Mesendoderm (in vitro differentiated cells): Measurements from ENCODE around the gene SAMD11.

Experiments used
- DNase-seq: peaks from one replicate; pipeline ENCODE4 v3.0.0; 2013
- H2AK5ac ChIP-seq: 2 replicates; pipeline ENCODE4 v1.6.1; 2013; ENCODE audit warnings: low read length, inconsistent platforms
- H2BK120ac ChIP-seq: 2 replicates; pipeline ENCODE4 v1.6.1; 2013; ENCODE audit warnings: low read depth, mild to moderate bottlenecking, low read length, moderate library complexity, mixed read lengths
- H2BK15ac ChIP-seq: replicated peaks from 2 replicates; pipeline ENCODE4 v1.6.1; 2013; ENCODE audit warnings: low read depth, mild to moderate bottlenecking, moderate library complexity
- H2BK5ac ChIP-seq: 2 replicates; pipeline ENCODE4 v1.6.1; 2013; ENCODE audit warnings: low read length, inconsistent platforms
- H3K18ac ChIP-seq: 2 replicates; pipeline ENCODE4 v1.6.1; 2013; ENCODE audit warnings: mild to moderate bottlenecking, low read length, mixed read lengths
- H3K23ac ChIP-seq: one replicate; pipeline ENCODE4 v1.6.1; 2013; ENCODE audit warnings: low read length
- H3K27ac ChIP-seq: 2 replicates; pipeline ENCODE4 v1.5.1; 2013; ENCODE audit warnings: low read depth, mild to moderate bottlenecking, inconsistent platforms, low read length, moderate library complexity
- H3K27me3 ChIP-seq: 2 replicates; pipeline ENCODE4 v1.6.1; 2013; ENCODE audit warnings: low read length, control low read depth, mild to moderate bottlenecking, inconsistent platforms; ENCODE audit not compliant: insufficient read depth, poor library complexity
- H3K36me3 ChIP-seq: 2 replicates; pipeline ENCODE4 v1.6.1; 2013; ENCODE audit warnings: low read length, inconsistent platforms; ENCODE audit not compliant: control insufficient read depth, insufficient read depth
- H3K4ac ChIP-seq: one replicate; pipeline ENCODE4 v1.6.1; 2013; ENCODE audit warnings: low read depth, mild to moderate bottlenecking, low read length, moderate library complexity
- H3K4me1 ChIP-seq: 2 replicates; pipeline ENCODE4 v1.6.1; 2013; ENCODE audit warnings: low read depth, low read length, inconsistent platforms; ENCODE audit not compliant: control insufficient read depth
- H3K4me2 ChIP-seq: 2 replicates; pipeline ENCODE4 v1.6.1; 2013; ENCODE audit warnings: low read length
- H3K4me3 ChIP-seq: 2 replicates; pipeline ENCODE4 v1.5.1; 2013; ENCODE audit warnings: mild to moderate bottlenecking, low read length
- H3K56ac ChIP-seq: one replicate; pipeline ENCODE4 v1.6.1; 2013; ENCODE audit warnings: low read length
- H3K79me1 ChIP-seq: 2 replicates; pipeline ENCODE4 v1.6.1; 2013; ENCODE audit warnings: low read length, inconsistent platforms
- H3K79me2 ChIP-seq: 2 replicates; pipeline ENCODE4 v1.6.1; 2013; ENCODE audit warnings: mild to moderate bottlenecking, low read length; ENCODE audit not compliant: control insufficient read depth, insufficient read depth
- H3K9ac ChIP-seq: 2 replicates; pipeline ENCODE4 v1.6.1; 2013; ENCODE audit warnings: low read length, inconsistent platforms
- H4K5ac ChIP-seq: one replicate; pipeline ENCODE4 v1.6.1; 2013; ENCODE audit warnings: low read length
- H4K8ac ChIP-seq: one replicate; pipeline ENCODE4 v1.6.1; 2013; ENCODE audit warnings: low read depth, mild to moderate bottlenecking, control low read depth, low read length, moderate library complexity
- WGBS: extraction: QIAGEN DNeasy Blood & Tissue Kit; methylation state at CpG from one replicate; pipeline ENCODE4 v1.1.7; 2013; ENCODE audit warnings: low lambda C conversion rate, missing lambda C conversion rate; ENCODE audit not compliant: insufficient coverage; ENCODE audit errors: extremely low coverage; 5-methylcytosine and 5-hydroxymethylcytosine counted together

SAMD11 gene

DNA sequence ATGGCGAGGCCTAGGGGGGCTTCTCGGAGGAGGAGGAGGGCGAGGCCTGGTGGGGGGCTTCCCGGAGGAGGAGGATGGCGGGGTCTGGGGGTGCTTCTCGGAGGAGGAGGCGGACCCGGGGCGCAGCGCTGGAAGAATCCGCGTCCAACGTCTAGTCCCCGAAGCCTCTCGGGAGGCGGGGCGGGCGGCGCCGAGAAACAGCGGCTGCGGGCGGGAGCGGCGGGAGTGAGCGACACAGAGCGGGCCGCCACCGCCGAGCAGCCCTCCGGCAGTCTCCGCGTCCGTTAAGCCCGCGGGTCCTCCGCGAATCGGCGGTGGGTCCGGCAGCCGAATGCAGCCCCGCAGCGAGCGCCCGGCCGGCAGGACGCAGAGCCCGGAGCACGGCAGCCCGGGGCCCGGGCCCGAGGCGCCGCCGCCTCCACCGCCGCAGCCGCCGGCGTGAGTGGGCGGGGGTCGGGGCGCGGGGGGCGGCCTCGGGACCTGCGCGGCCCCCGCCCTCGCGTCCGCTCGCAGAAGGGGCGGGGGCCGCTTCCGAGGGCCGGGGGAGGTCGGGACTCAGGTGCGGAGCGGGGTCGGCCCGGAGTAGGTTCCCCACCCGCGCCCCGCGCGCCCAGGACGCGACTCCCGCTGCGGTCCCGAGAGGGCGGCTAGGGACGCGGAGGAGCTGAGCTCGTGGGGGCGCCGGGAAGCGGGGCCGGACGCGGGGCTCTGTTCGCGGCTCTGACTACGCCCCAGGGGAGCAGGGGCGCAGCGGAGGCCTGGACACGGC lies 36.8 kb downstream of the SAMD11 start, which contains the start of gene KLHL17:
TSS of gene KLHL17 (plus strand) at position 222 of the 769 bp plus-strand sequence. CDS start at position 332, 110 bp downstream.
- H3K23ac ChIP-seq, result no peak within 1 kb of the TSS
- H2AK5ac ChIP-seq, result no peak within 1 kb of the TSS
- H2BK15ac ChIP-seq, result no peak within 1 kb of the TSS
- peaks cover 15% of the 10 kb centered on the region for H3K79me2 ChIP-seq
- H2BK5ac ChIP-seq, result no peak within 1 kb of the TSS
- H3K9ac ChIP-seq, result peak within 1 kb of the TSS; percentile 78
- no CpG with 5 or more reads among the region's 109 CpGs for WGBS
- H3K4ac ChIP-seq, result peak within 1 kb of the TSS; percentile 44
- peak within 1 kb of the TSS; percentile 70 for H3K4me3 ChIP-seq
- no peak within 1 kb of the TSS for H3K27ac ChIP-seq
- no peaks in the 10 kb centered on the region for H3K27me3 ChIP-seq
- peak; percentile 81 for DNase-seq
- H3K4me1 ChIP-seq, result no peaks in the 10 kb centered on the region
- H3K56ac ChIP-seq, result peak within 1 kb of the TSS; percentile 80
- H4K8ac ChIP-seq, result no peak within 1 kb of the TSS
- peaks cover 14% of the 10 kb centered on the region for H3K79me1 ChIP-seq
- peak within 1 kb of the TSS; percentile 51 for H3K18ac ChIP-seq
- H3K4me2 ChIP-seq, result peak within 1 kb of the TSS; percentile 20
- H3K36me3 ChIP-seq, result peaks cover 4% of the 10 kb centered on the region
- no peak within 1 kb of the TSS for H2BK120ac ChIP-seq
- no peak within 1 kb of the TSS for H4K5ac ChIP-seq

DNA sequence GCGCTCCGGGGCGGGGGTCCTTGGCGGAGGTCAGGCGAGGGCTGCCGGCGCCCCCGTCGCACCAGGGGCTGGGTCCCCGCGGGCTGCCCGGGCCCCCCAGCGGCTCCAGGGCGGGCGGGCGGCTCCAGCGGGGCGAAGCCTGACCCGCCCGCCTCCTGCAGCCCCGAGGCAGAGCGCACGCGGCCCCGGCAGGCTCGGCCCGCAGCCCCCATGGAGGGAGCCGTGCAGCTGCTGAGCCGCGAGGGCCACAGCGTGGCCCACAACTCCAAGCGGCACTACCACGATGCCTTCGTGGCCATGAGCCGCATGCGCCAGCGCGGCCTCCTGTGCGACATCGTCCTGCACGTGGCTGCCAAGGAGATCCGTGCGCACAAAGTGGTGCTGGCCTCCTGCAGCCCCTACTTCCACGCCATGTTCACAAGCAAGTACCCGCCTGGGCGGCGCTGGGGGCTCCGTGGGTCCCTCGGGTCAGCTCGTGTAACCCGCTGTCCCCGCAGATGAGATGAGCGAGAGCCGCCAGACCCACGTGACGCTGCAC lies 37.5 kb downstream of the SAMD11 start:
- Histone ChIP-seq H2AK5ac (no peak overlapping the region), H2BK5ac (no peak overlapping the region), H3K23ac (no peak overlapping the region), H4K5ac (no peak overlapping the region), H3K79me2 (peaks cover 15% of the 10 kb centered on the region), H3K9ac (peak overlapping the region; percentile 78), H3K4me3 (peak overlapping the region; percentile 70), H3K27me3 (no peaks in the 10 kb centered on the region), H2BK15ac (no peak overlapping the region), H3K4me1 (no peaks in the 10 kb centered on the region), H4K8ac (no peak overlapping the region), H3K56ac (peak overlapping the region; percentile 66), H2BK120ac (no peak overlapping the region), H3K4me2 (peak overlapping the region; percentile 12), H3K27ac (no peak overlapping the region), H3K79me1 (peaks cover 14% of the 10 kb centered on the region), H3K36me3 (peaks cover 1% of the 10 kb centered on the region), H3K4ac (no peak overlapping the region), H3K18ac (peak overlapping the region; percentile 51)
- no CpG with 5 or more reads among the region's 56 CpGs for WGBS
- no peak for DNase-seq

DNA sequence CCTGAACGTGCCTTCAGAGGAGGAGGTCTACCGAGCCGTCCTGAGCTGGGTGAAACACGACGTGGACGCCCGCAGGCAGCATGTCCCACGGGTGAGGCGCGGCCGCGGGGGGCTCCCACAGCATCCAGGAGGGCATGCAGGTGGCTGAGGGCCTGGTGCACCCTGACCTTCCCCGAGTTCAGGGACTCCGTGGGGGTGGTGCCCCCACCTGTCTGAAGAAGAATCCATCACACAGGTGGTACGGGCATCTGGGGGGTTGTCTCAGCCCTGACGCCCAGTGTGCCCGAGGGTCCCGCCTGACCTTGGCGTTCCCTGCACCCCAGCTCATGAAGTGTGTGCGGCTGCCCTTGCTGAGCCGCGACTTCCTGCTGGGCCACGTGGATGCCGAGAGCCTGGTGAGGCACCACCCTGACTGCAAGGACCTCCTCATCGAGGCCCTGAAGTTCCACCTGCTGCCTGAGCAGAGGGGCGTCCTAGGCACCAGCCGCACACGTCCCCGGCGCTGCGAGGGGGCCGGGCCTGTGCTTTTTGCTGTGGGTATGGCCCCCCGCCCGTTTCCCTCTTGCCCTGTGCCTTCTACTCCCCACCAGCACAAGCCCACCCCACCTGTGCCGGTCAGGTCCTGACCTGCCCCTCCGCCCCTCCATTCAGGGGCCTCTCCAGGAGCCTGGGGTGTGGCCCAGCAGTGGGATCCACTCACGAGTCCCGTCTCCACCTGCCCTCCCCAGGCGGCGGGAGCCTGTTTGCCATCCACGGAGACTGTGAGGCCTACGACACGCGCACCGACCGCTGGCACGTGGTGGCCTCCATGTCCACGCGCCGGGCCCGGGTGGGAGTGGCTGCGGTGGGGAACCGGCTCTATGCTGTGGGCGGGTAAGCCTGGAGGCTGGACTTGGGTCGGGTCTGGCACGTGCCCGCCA lies 38.9 kb downstream of the SAMD11 start:
- no peak overlapping the region for H3K4me2 ChIP-seq
- H3K18ac ChIP-seq, result no peak overlapping the region
- H3K4ac ChIP-seq, result no peak overlapping the region
- H3K79me2 ChIP-seq, result peaks cover 10% of the 10 kb centered on the region
- no peaks in the 10 kb centered on the region for H3K27me3 ChIP-seq
- no peak overlapping the region for H4K8ac ChIP-seq
- H2AK5ac ChIP-seq, result no peak overlapping the region
- H3K4me3 ChIP-seq, result no peak overlapping the region
- no peaks in the 10 kb centered on the region for H3K36me3 ChIP-seq
- no peak overlapping the region for H3K23ac ChIP-seq
- no peak overlapping the region for H3K27ac ChIP-seq
- no peak for DNase-seq
- H2BK15ac ChIP-seq, result no peak overlapping the region
- H4K5ac ChIP-seq, result no peak overlapping the region
- H3K9ac ChIP-seq, result no peak overlapping the region
- no peak overlapping the region for H3K56ac ChIP-seq
- peaks cover 8% of the 10 kb centered on the region for H3K79me1 ChIP-seq
- no peaks in the 10 kb centered on the region for H3K4me1 ChIP-seq
- H2BK120ac ChIP-seq, result no peak overlapping the region
- no CpG with 5 or more reads among the region's 57 CpGs for WGBS
- H2BK5ac ChIP-seq, result no peak overlapping the region

DNA sequence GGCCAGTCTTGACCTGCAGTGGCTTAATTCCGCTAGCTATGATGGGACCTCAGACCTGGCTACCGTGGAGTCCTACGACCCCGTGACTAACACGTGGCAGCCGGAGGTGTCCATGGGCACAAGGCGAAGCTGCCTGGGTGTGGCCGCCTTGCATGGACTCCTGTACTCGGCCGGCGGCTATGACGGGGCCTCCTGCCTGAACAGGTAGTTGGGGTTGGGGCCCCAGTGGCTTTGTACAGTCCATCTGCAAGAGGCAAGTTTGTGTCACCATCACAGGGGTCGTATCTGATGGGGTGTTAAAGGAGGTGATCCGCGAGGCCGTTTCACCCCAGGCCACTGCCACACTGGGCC lies 39.6 kb downstream of the SAMD11 start:
- WGBS, result no CpG with 5 or more reads among the region's 16 CpGs
- Histone ChIP-seq H3K79me2 (peaks cover 7% of the 10 kb centered on the region), H3K36me3 (no peaks in the 10 kb centered on the region)

DNA sequence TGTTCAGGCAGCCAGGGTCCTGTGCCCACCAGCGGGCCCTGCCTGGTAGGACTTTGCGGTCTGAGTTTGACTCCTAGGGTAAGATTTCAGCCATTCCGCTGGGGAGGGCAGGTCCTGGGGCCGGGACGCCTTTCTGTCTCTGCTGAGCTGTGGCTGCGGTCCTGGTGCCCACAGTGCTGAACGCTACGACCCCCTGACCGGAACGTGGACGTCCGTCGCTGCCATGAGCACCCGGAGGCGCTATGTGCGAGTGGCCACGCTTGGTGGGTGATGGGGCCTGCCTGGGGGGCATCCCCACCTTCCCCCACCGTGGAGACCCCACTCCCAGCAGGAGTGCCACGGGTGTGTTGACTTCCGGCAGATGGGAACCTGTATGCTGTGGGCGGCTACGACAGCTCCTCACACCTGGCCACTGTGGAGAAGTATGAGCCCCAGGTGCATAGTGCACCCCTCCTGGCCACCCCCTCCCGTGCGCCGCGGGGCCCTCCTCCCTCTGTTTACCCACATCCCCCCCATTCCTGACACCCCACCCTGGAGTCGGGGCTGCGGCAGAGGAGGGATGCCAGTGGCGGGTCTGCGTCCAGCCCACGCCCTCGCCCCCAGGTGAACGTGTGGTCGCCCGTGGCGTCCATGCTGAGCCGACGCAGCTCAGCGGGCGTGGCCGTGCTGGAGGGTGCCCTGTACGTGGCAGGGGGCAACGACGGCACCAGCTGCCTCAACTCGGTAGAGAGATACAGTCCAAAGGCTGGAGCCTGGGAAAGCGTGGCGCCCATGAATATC lies 40.2 kb downstream of the SAMD11 start:
- Histone ChIP-seq H3K79me2 (peaks cover under 1% of the 10 kb centered on the region), H3K4me3 (no peak overlapping the region), H3K23ac (no peak overlapping the region)

More for the DNA sequence above, 39.6 kb downstream of the SAMD11 start:
- Histone ChIP-seq H2BK5ac (no peak overlapping the region), H3K56ac (no peak overlapping the region), H3K27me3 (no peaks in the 10 kb centered on the region), H2AK5ac (no peak overlapping the region), H3K4ac (no peak overlapping the region), H3K79me1 (peaks cover 6% of the 10 kb centered on the region), H2BK120ac (no peak overlapping the region), H4K8ac (no peak overlapping the region), H3K23ac (no peak overlapping the region), H3K9ac (no peak overlapping the region), H4K5ac (no peak overlapping the region), H3K4me3 (no peak overlapping the region), H3K4me1 (no peaks in the 10 kb centered on the region), H3K4me2 (no peak overlapping the region), H2BK15ac (no peak overlapping the region), H3K18ac (no peak overlapping the region), H3K27ac (no peak overlapping the region)
- no peak for DNase-seq

More for the DNA sequence above, 40.2 kb downstream of the SAMD11 start:
- Histone ChIP-seq H4K8ac (no peak overlapping the region), H2BK5ac (no peak overlapping the region), H2BK15ac (no peak overlapping the region), H3K4ac (no peak overlapping the region), H3K36me3 (no peaks in the 10 kb centered on the region), H3K27ac (no peak overlapping the region), H4K5ac (no peak overlapping the region), H2AK5ac (no peak overlapping the region), H3K79me1 (no peaks in the 10 kb centered on the region), H3K9ac (no peak overlapping the region), H3K4me1 (no peaks in the 10 kb centered on the region), H2BK120ac (no peak overlapping the region), H3K27me3 (no peaks in the 10 kb centered on the region), H3K18ac (no peak overlapping the region), H3K56ac (no peak overlapping the region), H3K4me2 (no peak overlapping the region)
- no peak for DNase-seq
- no CpG with 5 or more reads among the region's 47 CpGs for WGBS
